Endometrium (tissue), 2 donors: ENCODE measurements around the gene LY86.

Experiments used
- FAIRE-seq: peaks from 2 replicates; lab custom pipeline; 2012; peaks lifted over from hg19 to GRCh38; lab: Jason Lieb, UNC
- donor health status: control.
- donor health status: control.

LY86 gene

GRCh38 chr6:6588064-6588923 is at the start of gene LY86:
TSS of gene LY86 (plus strand) at chr6:6588720. CDS start at chr6:6588735, 15 bp downstream.
- no peak for FAIRE-seq

DNA sequence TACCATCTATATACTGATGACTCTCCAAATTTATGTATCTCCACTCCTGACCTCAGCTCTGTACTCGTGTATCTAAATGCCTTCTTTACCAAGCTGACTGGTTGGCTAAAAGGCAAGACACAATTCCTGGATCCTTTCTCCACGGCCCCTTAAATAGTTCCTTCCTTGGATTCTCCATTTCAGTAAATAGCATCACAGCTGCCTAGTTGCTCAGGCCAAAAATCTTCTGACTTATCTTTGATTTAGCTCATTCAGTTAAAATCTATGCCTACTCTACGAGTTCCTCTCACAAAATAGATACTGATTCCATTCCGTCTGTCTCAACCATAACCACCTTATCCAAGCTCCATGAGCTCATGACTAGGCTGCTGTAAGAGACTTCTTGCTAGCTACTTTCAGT is 49.5 kb upstream of the LY86 start:
- FAIRE-seq: no peak

DNA sequence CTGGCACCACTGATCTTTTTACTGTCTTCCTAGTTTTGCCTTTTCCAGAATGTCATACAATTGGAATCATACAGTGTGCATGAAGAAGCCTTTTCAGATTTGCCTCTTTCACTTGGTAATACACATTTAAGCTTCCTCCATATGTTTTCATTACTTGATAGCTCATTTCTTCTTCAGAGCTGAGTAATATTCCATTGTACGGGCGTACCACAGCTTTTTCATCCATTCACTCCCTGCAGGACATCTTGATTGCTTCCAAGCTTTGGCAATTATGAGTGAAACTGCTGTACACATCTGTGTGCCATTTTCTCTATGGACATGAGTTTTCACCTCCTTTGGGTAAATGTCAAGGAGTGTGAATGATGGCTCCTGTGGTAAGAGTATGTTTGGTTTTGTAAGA is 46.2 kb upstream of the LY86 start:
- FAIRE-seq: no peak

DNA sequence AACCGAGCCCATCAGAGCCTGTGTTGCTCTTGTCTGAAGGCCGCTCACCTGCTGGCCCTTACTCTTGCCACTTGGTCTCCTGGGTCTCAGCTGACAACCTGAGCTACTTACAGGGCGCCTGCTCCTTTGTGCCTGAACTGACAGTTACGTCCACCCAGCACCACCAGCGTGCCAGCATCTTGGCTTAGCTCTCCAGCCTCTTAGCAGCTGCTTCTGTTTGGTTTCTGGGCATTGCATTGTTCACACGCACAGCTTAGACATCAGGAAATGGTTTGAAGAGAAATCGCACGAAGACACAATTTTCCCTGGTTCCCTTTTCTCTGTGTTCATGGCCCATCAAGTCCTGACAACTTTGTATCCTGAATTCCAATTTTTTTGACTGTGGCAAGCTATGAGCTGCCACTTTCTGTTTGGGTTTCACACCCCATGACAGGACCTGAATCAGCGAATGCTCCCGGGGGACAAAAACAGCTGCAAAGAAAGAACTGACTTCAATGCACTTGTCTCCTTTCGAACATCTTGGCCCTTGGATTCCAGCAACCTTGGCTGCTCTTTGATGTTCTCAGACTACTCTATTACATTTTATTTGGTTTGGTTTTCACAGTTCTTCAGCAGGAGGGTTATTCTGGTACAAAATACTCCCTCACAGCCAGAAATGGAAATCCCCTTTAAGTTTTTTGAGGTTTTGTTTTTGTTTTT is 45.2 kb upstream of the LY86 start:
- FAIRE-seq: peak; percentile 39

DNA sequence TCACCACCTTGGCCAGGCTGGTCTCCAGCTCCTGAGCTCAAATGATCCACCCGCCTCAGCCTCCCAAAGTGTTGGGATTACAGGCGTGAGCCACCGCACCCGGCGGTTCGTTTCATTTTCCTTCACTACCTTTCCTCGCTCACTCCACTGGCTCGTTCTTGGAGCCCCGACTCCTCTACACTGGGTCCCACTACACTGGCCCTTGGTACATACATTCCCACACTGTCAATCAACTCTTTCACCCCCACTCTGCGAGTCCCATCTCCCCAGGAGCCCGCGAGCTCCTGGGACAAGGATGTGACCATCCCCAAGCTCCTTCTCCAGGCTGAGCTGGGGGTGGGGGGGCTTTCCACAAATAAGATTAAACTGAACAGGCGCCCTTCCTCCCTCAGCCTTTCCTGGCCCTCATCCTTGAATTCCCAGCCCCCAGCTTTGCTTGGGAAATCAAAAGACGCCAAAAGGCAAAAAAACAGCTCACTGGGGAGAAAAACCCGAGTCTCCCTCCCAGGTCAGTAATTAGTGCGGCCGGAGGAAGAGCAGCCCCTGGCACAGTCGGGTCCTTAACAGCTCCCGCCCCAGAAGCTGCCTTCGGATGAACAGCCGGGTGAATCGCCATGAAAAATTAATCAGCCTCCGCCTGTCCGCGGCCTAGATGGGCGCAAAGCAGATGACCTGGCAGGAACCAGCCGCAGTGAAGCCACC is 42.8 kb upstream of the LY86 start:
- FAIRE-seq: no peak

DNA sequence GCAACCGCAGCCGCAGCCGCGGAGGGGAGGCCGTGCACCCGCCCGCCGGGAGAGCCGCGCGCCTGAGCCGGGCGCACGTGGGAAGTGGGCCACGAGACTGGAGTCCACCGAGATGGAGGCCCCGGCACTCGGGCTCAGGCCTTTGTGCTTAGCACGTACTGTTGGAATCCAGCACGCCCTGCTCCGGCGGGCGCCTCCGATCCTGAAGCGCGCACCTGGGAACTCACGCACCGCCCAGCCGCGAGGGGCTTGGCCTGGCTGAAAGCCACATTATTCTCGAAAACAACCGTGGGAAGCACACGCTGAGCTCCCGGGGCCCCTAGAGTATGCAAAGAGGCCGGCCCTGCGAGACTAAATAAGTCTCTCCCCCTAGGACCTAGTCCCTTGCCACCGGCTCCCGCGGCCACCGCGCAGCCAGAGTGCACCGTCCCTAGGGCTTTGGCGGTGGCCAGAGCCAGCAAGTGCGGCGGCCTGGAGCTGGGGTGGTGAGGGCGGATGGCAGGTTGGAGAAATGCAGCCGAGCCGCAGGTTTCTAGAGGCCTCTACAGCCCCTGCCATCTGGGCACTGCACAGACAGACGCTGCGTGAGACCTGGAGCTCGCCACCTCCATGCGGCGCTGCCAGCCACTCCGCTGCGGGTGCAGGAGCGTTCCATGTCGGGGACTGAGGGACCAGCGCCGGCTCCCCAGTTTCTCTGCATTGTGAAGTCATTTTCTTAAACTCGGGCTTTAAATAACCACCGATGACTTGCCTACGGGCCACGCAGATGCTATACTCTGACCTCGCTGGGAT is 42.0 kb upstream of the LY86 start:
- FAIRE-seq: no peak

- peak; percentile 92 for FAIRE-seq
These were observed 41.2 kb upstream of the LY86 start for GRCh38 chr6:6547110-6547879.

DNA sequence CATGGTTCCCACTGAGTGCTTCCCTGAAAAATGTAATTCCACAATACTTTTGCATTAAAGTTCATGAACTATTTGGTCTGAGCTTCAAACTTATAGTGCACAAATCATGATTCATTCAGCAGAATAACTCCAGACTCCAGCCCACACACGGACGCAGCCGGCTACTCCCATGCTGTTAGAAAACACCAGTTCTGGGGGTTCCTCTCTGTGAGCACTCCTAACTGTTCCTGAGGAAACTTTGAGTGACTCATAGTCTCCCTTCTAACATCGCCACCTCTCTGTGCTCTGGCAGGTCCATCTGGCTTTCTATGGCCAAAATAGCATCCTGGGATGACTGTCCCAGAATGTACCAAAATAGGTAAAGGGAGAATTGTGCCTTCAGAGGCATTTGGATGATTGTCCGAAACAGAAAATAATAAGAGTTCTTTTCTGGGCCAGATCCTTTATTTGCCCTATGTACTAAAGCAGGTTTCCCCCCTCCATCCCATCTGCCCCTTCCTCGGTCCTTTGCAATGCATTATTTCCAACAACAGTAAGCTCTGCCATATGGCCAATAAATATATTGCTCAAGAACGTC is 32.3 kb upstream of the LY86 start:
- FAIRE-seq: no peak

DNA sequence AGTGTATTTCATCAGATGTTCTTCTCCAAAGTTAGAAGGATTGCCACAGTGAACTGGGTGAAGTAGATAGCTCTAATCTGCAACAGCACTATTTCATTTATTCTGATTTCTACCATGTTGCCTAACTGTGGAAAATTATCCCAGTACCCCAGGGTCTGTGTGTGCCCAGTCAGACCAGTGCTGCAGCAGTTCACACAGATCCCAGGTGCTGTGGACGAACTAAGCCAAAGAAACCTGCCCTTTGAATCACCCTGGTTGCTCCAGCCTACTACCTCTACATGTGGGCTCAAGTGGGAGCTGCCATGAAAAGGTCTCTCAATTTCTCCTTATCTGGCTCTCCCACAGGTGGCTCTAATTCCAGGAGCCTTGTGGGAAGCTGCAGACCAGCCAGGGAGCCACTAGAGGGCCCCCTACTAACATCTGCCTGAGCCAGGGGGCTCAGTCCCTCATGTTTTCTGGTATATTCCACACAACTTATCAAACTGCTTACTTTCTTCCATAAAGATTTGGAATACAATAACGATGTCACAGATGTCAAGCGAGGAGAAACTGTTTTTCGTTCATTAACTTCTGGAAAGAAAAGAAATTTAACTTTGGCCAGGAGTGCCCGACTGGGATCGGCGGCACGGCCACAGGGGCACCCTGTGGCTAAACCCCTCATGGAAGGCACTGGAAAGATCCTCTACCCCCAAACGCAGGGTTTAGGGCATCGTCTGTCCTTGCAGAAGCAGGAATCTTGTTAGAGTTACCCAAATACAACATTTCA is 31.6 kb upstream of the LY86 start:
- FAIRE-seq: no peak

DNA sequence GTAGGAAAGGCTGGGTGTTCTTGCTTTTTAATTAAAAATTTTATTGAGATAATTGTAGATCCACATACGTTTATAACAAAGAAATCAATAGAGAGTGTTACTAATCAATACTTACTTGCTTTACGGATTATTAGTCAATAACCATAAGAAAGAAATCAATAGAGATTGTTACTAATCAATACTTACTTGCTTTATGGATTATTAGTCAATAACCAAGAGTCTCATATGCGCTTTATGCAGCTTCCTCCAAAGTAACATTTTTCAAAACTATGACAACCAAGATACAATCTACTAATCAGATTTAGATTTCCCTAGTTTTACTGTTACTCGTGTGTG is 31.0 kb upstream of the LY86 start:
- FAIRE-seq: no peak

GRCh38 chr6:6557886-6558285 is 30.6 kb upstream of the LY86 start:
- FAIRE-seq: no peak

DNA sequence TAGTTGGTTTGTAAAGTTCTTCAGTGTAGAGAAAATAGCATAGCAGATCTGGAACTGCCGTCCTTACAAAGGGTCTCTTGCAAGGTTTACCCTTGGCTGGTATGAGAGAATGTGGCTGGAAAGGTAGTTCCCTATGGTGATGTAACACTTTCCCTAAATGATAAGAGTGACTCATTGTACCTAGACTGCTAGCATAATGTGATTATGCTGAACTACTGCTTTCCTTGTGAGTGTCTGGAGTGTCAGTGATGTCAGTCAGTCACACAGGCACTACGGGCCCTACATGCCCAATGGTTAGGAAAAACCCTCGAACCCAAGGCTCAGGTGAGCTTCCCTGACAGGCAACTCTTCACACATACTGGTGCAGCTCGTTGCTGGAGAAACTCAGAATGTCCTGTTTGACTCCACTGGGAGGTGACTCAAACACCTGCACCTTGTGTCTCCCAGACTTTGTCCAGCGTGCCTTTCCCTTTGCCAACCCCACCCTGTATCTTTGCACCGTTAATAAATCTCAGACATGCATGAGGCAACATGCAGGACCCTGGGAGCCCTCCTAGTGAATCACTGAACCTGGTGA is 28.4 kb upstream of the LY86 start:
- FAIRE-seq: no peak

DNA sequence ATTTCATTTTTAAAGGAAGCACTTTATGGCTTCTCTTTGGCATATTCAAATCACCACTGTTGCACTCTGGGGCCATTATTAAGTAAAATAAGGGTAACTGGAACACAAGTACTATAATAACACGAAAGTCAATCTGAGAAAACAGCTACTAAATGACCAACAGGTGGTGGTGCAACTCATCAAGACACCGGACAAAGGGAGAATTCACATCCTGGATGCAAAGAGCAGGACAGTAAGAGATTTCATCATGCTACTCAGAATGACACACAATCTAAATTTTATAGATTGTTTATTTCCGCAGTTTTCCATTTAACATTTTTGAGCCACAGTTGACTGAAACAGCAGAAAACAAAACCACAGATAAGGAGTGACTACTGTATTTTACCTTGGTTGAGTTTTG is 27.6 kb upstream of the LY86 start:
- no peak for FAIRE-seq

DNA sequence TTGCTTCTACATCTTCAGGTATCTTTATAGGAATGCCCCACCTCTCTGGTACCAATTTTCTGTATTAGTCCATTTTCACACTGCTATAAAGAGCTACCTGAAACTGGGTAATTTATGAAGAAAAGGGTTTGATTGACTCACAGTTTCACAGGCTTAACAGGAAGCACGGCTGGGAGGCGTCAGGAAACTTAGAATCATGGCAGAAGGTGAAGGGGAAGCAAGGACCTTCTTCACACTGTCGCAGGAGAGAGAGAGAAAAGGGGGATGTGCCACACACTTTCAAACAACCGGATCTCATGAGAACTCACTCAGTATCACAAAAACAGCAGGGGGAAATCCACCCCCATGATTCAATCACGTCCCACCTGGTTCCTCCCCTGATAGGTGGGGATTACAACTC is 24.4 kb upstream of the LY86 start:
- no peak for FAIRE-seq

- no peak for FAIRE-seq
These were observed 23.5 kb upstream of the LY86 start for GRCh38 chr6:6565069-6565468.

DNA sequence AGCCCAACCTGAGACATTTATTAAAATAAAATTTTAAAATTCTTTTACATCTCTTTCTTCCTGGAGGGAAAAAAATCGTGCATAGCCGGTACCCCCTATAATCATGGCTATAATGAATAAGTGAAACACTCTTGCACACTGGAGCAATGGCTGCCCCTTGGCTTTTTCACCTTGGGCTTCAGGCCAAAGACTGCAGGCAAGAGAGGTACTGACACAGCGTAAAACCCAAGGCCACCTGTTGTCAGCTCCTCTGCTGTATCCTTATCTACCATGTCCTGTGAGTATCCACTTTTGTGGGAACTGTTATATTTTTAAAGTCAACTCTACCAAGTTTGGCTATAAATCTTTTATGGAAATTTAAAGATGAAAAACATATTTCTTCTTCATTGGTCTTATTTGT is 23.0 kb upstream of the LY86 start:
- FAIRE-seq: no peak

DNA sequence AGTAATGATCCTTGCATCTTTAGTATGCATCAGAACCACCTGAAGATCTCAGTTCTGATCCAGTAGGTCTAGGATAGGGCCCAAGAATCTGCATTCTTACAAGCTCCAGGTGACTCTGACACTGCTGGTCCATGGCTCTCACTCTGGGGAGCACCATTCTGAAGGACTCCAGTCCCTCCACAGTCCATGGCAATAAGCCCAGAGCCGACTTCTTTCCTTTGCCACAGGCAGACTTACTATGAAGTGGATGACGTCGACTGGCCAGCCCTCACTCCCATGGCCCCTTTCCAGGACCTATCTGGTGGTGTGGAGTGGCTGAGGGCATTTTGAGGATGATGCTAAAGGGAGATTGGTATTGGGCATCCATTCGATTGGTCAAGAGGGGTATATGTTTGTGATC is 21.8 kb upstream of the LY86 start:
- FAIRE-seq: no peak

GRCh38 chr6:6569096-6569810 is 19.3 kb upstream of the LY86 start:
- no peak for FAIRE-seq

DNA sequence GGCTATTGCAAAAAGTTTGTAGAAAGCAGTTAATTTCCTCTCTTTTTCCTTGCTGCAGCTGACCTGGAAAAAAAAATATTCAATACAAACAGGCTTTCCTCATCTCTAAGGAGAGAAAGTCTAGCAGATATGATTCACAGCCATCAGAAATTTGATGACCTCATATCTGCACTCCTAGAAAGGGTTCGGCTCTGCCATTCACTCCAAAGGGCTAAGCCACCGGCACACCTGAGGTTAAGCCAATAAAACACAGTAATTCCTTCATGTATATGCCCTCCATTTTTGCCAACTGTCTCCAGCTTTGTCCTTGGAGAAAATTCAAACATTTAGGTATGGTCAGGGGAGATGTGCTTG is 18.7 kb upstream of the LY86 start:
- no peak for FAIRE-seq
